IMR-90 (cell line): ENCODE results near the gene PIR. TPM values are rescaled to one million over a fixed set of nuclear protein-coding genes. Genes with fewer than 3 reads are reported as not detected.

ENCODE experiments used
- ATAC-seq: fragments of 200-7000 bp; cut with Tn5 transposase; 2 replicates; pipeline ENCODE4 v1.9.1; 2020; ENCODE audit warnings: low read depth, mild to moderate bottlenecking, moderate library complexity
- BruUV-seq: library from RNA; stranded (reverse); fragments of 400-500 nt; replicated peaks from 2 replicates; lab custom pipeline; 2021; lab: Mats Ljungman, UMichigan
- CTCF ChIA-PET: fragments of 300-600 bp; formaldehyde crosslinking; extraction: SDS; loops from one replicate; lab custom pipeline; 2021; ENCODE audit warnings: antibody characterized with exemption; lab: Yijun Ruan, JAX
- POLR2A ChIA-PET: fragments of 300-600 bp; sonication (Branson Sonifier 250); formaldehyde crosslinking; loops from one replicate; lab custom pipeline; 2022; ENCODE audit warnings: antibody characterized with exemption; ENCODE audit not compliant: unreplicated experiment; lab: Charles Lee
- DNase-seq: peaks from one replicate; pipeline ENCODE4 v3.0.0; 2013
- H2AFZ ChIP-seq: replicated peaks from 2 replicates; pipeline ENCODE3; 2013; ENCODE audit warnings: low read length, mild to moderate bottlenecking; ENCODE audit not compliant: poor library complexity
- H2AK5ac ChIP-seq: 2 replicates; pipeline ENCODE4 v1.6.1; 2013; ENCODE audit warnings: low read depth, low read length, inconsistent platforms
- H2AK9ac ChIP-seq: replicated peaks from 2 replicates; pipeline ENCODE3; 2013; ENCODE audit warnings: mild to moderate bottlenecking, low read depth, low read length, moderate library complexity; ENCODE audit not compliant: poor library complexity
- H2BK120ac ChIP-seq: 2 replicates; pipeline ENCODE4 v1.6.1; 2013; ENCODE audit warnings: low read depth, low read length, inconsistent platforms
- H2BK15ac ChIP-seq: 3 replicates; pipeline ENCODE4 v1.6.1; 2013; ENCODE audit warnings: low read depth, low read length, inconsistent platforms
- H2BK20ac ChIP-seq: 2 replicates; pipeline ENCODE4 v1.6.1; 2013; ENCODE audit warnings: low read depth, mild to moderate bottlenecking, inconsistent platforms, low read length, moderate library complexity
- H2BK5ac ChIP-seq: 2 replicates; pipeline ENCODE4 v1.6.1; 2013; ENCODE audit warnings: mild to moderate bottlenecking, low read depth, low read length, inconsistent platforms; ENCODE audit not compliant: poor library complexity, severe bottlenecking
- H3K14ac ChIP-seq: replicated peaks from 2 replicates; pipeline ENCODE4 v1.6.1; 2013; ENCODE audit warnings: low read depth, low read length, inconsistent platforms
- H3K18ac ChIP-seq: 2 replicates; pipeline ENCODE4 v1.6.1; 2013; ENCODE audit warnings: low read depth, low read length, control low read depth
- H3K23ac ChIP-seq: 2 replicates; pipeline ENCODE4 v1.6.1; 2013; ENCODE audit warnings: low read depth, low read length, inconsistent platforms
- H3K27ac ChIP-seq: 2 replicates; pipeline ENCODE4 v1.5.1; 2013; ENCODE audit warnings: mild to moderate bottlenecking, control low read depth, low read length; ENCODE audit not compliant: insufficient read depth
- H3K27me3 ChIP-seq: 2 replicates; pipeline ENCODE4 v1.6.1; 2013; ENCODE audit warnings: low read length; ENCODE audit not compliant: control insufficient read depth, insufficient read depth
- H3K36me3 ChIP-seq: 2 replicates; pipeline ENCODE4 v1.6.1; 2013; ENCODE audit warnings: low read length, mixed read lengths; ENCODE audit not compliant: control insufficient read depth, insufficient read depth
- H3K4ac ChIP-seq: 2 replicates; pipeline ENCODE4 v1.6.1; 2013; ENCODE audit warnings: low read depth, low read length, inconsistent platforms
- H3K4me1 ChIP-seq: 2 replicates; pipeline ENCODE4 v1.6.1; 2013; ENCODE audit warnings: low read length, mixed read lengths; ENCODE audit not compliant: control insufficient read depth, insufficient read depth
- H3K4me2 ChIP-seq: 2 replicates; pipeline ENCODE4 v1.6.1; 2013; ENCODE audit warnings: low read depth, mild to moderate bottlenecking, control low read depth, low read length, moderate library complexity
- H3K4me3 ChIP-seq: 2 replicates; pipeline ENCODE4 v1.5.1; 2013; ENCODE audit warnings: low read depth, mild to moderate bottlenecking, control low read depth, low read length, moderate library complexity; ENCODE audit not compliant: insufficient read depth
- H3K56ac ChIP-seq: 2 replicates; pipeline ENCODE4 v1.6.1; 2013; ENCODE audit warnings: low read length, inconsistent platforms; ENCODE audit not compliant: insufficient read depth; ENCODE audit errors: extremely low read depth
- H3K79me1 ChIP-seq, 2 experiments: 2 replicates each; pipeline ENCODE4 v1.6.1; 2013; ENCODE audit warnings: low read length in 2 of 2, inconsistent platforms in 1 of 2, low read depth in 1 of 2
- H3K9ac ChIP-seq: 2 replicates; pipeline ENCODE4 v1.6.1; 2013; ENCODE audit warnings: low read depth, low read length, control low read depth
- H3K9me1 ChIP-seq: 2 replicates; pipeline ENCODE4 v1.6.1; 2013; ENCODE audit warnings: low read length, inconsistent platforms; ENCODE audit not compliant: insufficient read depth
- H3K9me3 ChIP-seq: 2 replicates; pipeline ENCODE4 v1.6.1; 2013; ENCODE audit warnings: low read length; ENCODE audit not compliant: control insufficient read depth, insufficient read depth
- H4K20me1 ChIP-seq: 2 replicates; pipeline ENCODE4 v1.6.1; 2013; ENCODE audit warnings: low read length, inconsistent platforms; ENCODE audit not compliant: insufficient read depth
- H4K5ac ChIP-seq: 2 replicates; pipeline ENCODE4 v1.6.1; 2013; ENCODE audit warnings: mild to moderate bottlenecking, low read depth, low read length, control low read depth
- H4K8ac ChIP-seq, 2 experiments: 2 replicates each; pipeline ENCODE4 v1.6.1; 2013; ENCODE audit warnings: low read depth in 2 of 2, low read length in 2 of 2, control low read depth in 1 of 2, inconsistent platforms in 1 of 2
- H4K91ac ChIP-seq: 2 replicates; pipeline ENCODE4 v1.6.1; 2013; ENCODE audit warnings: low read depth, low read length, inconsistent platforms; ENCODE audit not compliant: insufficient read depth
- CHD1 ChIP-seq: IDR thresholded peaks from 2 replicates; pipeline ENCODE4 v1.6.1; 2012; ENCODE audit warnings: low read depth, low read length, improper control_type of control experiment
- RAD21 ChIP-seq: IDR thresholded peaks from 2 replicates; pipeline ENCODE4 v1.6.1; 2012; ENCODE audit warnings: low read length, improper control_type of control experiment
- RCOR1 ChIP-seq: IDR thresholded peaks from 2 replicates; pipeline ENCODE4 v1.6.1; 2012; ENCODE audit warnings: mild to moderate bottlenecking, low read length, improper control_type of control experiment; ENCODE audit not compliant: insufficient replicate concordance
- RFX5 ChIP-seq: IDR thresholded peaks from 2 replicates; pipeline ENCODE4 v1.8.0; 2012; ENCODE audit warnings: low read depth, mild to moderate bottlenecking, low read length, moderate library complexity
- dilution Hi-C: fragments of 300-500 bp; cut with HindIII; formaldehyde crosslinking; loops from one replicate; pipeline ENCODE4 v1.14.3; 2018; ENCODE audit warnings: low sequenced_read_pairs; ENCODE audit not compliant: unreplicated experiment
- in situ Hi-C: fragments of 300-500 bp; cut with MboI; formaldehyde crosslinking; loops from 3 replicates; pipeline ENCODE4 v1.14.3; 2019; ENCODE audit warnings: low sequenced_read_pairs, inconsistent platforms, mixed read lengths
- intact Hi-C: fragments of 100-400 bp; cut with micrococcal nuclease; formaldehyde crosslinking; loops from 2 replicates; pipeline ENCODE4 v1.10.0; 2022
- polyA plus RNA-seq, 3 experiments: library from polyadenylated mRNA; depleted of rRNA; stranded (reverse); fragments of >200 nt; gene quantifications; 2 replicates each; pipeline ENCODE4 v1.2.3, GENCODE V29; 2012; ENCODE audit warnings: low replicate concordance in 1 of 3
- total RNA-seq: library from RNA; depleted of rRNA; stranded (reverse); fragments of >200 nt; gene quantifications from 2 replicates; pipeline ENCODE4 v1.2.3, GENCODE V29; 2012

The PIR gene
- total and polyA plus RNA-seq, 2 of the 4 experiments (the other 2 are of a cell fraction): 5.7 to 8.7 TPM

DNA sequence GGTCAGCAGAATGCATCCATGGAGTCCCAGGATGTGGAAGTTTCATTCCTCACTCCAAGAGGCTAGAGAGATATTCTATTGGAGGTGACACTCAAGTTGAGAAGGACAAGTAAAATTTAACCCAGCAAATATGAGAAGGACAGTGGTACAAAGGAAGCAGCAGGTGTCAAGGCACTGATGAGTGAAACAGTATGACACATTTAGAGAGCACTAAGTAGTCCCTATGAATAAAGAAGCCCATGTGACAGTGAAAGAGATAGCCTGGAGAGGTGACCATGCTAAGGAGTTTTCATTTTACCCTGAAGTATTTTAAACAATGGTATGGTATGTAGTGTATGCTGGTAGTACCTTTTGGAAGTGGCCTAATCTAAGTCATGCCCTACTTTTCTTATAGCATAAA lies 16.7 kb upstream of the PIR start:
- no peak overlapping the region for H3K4me3 ChIP-seq
- intact Hi-C loops (no loop called here), in situ Hi-C loops (no loop called here), dilution Hi-C loops (no loop called here)
- no peak overlapping the region for H2AK5ac ChIP-seq
- TF ChIP-seq CHD1 (no peak), RAD21 (no peak), RFX5 (no peak), RCOR1 (no peak)
- no peaks in the 10 kb centered on the region for H4K20me1 ChIP-seq
- ChIA-PET CTCF (no interaction called here), POLR2A (no interaction called here)
- H2AK9ac ChIP-seq: no peak overlapping the region
- no peak overlapping the region for H3K56ac ChIP-seq
- H3K4me1 ChIP-seq: no peaks in the 10 kb centered on the region
- no TSS peak for BruUV-seq
- H2BK15ac ChIP-seq: no peak overlapping the region
- no peak overlapping the region for H2BK120ac ChIP-seq
- no peak overlapping the region for H3K27ac ChIP-seq
- no peak overlapping the region for H3K18ac ChIP-seq
- H3K9me1 ChIP-seq: no peaks in the 10 kb centered on the region
- H4K91ac ChIP-seq: no peak overlapping the region
- no peak overlapping the region for H3K4me2 ChIP-seq
- H3K27me3 ChIP-seq: peaks cover 15% of the 10 kb centered on the region
- H3K9ac ChIP-seq: no peak overlapping the region
- no peak overlapping the region for H3K4ac ChIP-seq
- H3K36me3 ChIP-seq: no peaks in the 10 kb centered on the region
- H3K14ac ChIP-seq: no peak overlapping the region
- no peaks in the 10 kb centered on the region for H3K9me3 ChIP-seq
- H2BK5ac ChIP-seq: no peak overlapping the region
- no peak for DNase-seq
- no peak overlapping the region for H3K23ac ChIP-seq
- no peak overlapping the region for H4K8ac ChIP-seq
- no peak for ATAC-seq
- H2AFZ ChIP-seq: no peak overlapping the region
- H2BK20ac ChIP-seq: no peak overlapping the region
- H3K79me1 ChIP-seq: no peaks in the 10 kb centered on the region
- H4K5ac ChIP-seq: no peak overlapping the region
